NCI-H226 (cell line): ENCODE data around the gene DDX23.

Experiments
- DNase-seq: peaks from one replicate; pipeline ENCODE4 v3.0.0-alpha.2; 2015

The DDX23 gene

DNA sequence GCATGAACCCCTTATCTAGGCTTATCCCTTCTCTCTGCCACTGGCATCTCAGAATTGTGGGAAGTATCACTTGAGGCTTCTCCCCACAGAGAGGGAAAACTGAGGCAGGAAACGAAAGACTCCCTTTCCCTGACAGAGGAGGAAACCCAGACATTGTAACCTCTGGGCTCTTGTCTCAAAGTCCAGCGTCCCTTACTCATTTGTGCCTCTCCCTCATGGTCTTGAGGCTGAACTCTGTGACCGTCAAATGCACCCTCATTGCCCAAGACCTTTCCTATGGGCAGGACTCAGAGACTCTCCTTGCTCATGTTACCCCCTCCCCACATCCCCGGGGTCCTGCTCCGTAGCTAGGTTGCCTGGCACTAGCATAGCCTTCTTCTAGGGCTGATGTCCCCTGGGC is 29.8 kb downstream of the DDX23 start:
- no peak for DNase-seq

DNA sequence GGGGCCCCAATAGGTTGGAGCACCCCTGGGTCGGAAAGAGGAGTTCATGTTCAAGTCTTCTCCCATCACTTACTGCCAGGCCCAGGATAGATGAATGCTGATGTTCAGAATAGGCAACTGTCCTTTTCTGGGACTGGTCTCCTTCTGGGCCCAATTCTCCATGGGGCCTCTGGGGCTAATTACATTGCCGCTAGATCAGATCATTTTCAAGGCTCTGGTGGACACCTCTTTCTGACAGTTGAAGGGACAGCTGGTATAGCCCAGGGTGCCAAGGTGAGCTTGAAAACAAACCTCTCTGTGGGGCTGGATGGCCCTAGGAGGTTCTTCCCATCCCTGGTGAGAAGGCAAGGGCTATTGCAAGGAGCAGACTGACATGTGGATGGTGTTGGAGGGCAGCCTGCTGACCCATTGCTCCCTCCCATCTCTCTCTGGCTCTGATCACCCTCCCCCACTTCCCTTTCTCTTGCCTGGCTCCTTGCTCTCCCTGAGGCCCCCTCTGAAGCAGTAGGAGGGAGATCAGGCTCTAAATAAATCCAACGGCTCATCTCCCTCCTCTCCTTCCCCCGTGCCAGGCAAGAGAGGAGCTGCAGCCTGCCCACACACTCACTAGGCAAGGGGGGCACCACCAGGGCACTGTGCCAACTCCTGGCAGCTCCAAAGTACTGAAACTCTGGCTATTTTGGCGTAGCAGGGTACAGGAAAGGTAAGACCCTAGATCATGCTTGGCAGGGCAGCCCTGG is 31.8 kb downstream of the DDX23 start:
- no peak for DNase-seq

DNA sequence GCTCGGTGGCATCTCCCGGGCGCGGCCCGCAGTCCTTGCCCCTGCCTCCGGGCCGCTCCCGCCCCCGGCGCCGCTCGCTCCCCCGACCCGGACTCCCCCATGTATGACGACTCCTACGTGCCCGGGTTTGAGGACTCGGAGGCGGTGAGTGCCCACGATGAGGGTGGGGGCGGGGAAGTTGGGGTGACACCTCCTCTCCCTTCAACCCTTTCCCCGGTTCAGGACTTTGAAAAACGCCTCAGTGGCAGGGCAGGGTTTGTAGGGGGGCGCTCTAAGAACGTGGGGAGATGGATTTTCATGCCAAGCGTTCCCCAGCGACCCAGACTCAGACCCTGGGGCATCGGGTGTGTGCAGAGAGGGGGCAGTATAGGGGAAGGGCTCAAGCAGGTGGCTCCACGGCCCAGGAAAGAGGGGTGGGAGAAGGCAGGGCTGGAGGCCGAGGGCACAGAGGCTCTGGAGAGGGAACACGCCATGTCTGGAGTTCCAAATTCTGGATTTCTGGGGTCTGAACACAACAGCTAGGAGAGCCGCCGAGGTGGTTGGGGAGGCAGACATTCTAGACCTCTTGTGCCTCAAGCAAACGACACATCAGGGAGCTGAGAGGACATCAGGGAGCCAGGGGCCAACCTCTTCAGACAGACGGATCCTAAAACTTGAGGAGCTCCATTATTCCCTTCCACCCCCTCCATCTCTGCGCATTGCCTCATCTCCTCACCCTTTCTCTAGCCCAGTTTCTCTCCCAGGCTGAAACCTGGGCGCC is 33.0 kb downstream of the DDX23 start:
- no peak for DNase-seq

DNA sequence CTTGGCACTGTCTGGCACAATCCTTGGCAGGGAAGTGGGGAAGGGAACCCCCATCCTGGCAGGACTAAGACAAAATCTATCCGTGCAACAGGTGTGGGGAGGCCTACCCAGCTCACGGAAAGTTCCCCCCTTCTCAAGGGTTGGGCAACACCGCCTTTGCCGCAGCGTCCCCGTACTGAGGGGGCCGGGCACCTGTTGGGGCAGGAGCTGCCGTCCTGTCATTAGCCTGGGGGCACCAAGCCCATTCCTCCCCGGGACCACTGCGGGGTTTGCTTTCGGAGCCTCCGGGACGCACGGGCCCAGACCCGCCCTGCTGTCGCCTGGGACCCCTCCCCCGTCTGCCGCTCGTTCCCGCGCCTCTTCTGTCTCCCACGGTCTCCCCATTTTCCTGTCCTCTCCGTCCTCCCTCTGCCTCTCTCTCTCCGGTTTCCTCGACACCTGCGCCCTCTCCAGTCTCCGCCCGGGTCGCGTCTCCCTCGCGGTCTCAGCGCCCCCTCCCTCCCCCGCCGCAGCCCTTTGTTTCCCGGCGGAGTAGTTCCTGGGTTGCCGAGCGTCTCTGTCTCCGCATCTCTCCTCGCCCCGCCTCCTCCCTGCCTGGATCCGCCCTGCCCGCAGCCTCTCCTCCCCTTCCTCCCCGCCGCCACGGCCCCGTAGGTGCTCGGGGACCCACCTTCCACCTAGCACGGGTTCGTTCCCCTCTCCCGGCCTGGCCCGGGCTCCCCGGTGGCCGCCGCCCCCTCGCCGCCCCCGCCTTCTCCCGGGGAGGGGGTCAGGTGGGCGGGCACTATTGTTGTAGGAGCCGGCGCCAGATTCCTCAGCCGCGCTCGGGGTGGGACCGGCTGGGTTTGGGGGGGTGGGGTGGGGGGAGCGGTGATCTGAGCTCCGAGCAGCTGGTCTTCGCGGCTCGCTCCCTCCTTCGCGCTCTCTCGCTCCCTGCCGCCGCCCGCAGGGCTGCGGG is 33.8 kb downstream of the DDX23 start, which contains the start of gene CACNB3:
CACNB3 (plus strand) TSS at position 624 of the 958 bp plus-strand sequence. CDS start 434 bp downstream, outside the sequence.
- DNase-seq, result peak; percentile 62

DNA sequence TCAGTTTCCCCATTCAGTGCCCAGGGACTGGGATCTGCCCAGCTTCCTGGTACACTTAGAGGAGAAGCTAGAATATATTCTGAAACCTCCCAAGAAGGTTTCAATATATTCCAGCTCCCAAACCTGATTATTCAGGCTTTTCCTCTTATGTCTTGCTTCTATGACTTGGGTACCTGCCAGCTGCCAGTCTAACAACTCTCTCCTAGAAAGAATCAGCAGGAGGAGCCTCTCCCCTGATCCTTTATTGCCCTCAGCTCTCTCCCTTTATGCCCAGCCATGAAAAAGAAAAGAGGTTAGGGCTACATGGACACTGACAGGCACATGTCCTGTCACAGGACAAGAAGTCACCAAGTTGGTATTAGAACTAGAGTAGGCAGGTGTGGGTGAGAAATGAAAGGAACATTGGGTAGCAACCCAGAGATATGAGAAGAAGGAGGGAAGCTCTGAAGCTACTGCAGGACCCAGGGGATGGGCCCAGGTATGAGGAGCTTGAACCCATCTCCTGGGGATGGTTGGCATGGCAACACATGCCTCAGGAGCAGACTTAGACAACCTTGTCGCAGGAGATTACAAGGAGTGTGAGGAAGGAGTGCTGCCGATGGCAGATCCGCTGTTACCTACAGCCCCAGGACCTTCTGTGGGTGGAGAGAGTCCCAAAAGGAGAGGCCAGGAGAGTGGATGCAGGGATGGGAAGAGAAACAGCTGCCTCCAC is 35.7 kb downstream of the DDX23 start:
- DNase-seq, result no peak

DNA sequence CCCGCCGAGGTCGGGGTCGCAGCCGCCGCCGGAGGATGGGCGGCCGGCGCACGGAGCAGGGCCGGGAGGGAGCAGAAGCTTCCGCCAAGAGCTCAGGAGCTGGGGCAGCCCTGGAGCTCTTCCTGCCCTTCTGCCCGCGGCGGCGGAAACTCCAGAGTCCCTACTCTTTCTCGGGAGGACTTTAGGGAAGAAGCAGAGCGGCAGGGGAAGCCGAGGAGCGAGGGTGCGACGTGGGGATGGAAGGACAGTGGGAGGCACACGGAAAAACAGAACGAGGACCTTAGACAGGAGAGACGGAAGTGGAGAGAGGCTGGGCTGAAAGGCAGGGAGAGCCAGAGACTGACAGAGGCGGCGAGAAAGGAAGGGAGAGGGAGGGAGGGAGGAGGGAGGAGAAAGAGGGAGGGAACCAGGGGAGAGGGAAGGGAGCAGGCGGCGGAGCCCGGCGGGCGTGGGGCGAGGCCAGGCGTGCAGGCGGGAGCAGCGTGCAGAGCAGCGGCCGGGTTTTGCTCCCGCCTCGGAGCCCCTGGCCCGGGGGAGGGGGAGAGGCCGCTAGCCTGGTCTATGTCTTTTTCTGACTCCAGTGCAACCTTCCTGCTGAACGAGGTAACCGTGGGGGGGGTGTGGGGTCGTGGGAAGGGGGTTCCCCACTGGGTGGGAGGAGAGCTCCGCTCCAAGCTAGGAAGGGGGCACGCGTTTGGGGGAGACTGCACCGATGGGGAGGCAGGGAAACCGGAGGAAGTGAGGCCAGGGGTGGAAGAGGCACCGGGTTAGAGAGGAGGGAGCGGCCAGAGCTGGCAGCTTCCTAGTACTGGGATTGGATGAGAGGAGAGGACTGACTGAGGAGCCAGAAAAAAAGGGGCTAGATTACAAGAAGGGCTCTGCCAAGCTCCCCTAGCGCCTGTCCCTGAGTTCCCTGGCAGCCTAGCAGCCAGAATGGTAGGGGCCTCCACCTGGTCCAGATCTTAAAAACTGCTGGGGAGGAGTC is 36.5 kb downstream of the DDX23 start:
- peak; percentile 89 for DNase-seq

DNA sequence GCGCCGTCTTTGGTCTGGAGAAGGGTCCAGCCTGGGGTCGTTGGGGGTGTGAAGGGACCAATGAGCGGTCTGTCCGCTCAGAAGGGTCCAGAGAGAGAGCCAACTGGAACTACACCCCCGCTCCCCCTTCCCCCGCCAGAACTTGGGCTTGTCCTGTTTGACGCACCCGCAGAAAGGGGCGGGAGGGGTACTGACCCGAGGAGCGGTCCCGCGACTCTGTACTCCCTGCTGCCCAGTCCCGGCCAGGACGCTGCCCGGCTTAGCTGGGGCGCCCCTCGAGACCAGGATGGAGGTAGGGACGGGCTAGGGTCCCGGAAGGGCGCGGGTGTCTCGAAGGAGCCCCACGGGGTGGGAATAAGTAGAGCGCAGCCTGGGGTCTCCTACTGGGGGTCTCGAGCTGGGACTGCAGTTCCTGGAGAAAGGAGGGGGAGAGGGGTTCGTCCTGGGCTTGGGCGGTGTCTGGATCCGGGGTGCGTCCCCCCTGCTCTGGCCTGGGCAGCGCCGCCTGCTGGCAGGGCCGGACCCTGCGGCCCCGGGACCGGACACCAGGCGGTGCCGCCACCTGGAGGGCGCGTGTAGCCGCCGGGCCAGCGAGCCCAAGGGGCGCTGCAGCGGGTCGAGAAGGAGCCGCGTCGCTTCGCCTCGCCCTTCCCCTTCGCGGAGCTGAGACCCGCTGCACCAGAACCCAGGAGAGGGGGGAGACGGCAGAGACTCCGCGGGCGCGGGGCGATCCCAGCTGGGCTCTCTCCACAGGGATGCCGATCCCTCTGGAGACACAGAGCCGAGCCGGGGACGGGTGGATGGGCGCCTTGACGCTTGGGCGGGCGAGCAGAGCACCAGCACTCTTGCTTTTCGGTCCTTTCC is 37.5 kb downstream of the DDX23 start:
- DNase-seq, result peak; percentile 83

DNA sequence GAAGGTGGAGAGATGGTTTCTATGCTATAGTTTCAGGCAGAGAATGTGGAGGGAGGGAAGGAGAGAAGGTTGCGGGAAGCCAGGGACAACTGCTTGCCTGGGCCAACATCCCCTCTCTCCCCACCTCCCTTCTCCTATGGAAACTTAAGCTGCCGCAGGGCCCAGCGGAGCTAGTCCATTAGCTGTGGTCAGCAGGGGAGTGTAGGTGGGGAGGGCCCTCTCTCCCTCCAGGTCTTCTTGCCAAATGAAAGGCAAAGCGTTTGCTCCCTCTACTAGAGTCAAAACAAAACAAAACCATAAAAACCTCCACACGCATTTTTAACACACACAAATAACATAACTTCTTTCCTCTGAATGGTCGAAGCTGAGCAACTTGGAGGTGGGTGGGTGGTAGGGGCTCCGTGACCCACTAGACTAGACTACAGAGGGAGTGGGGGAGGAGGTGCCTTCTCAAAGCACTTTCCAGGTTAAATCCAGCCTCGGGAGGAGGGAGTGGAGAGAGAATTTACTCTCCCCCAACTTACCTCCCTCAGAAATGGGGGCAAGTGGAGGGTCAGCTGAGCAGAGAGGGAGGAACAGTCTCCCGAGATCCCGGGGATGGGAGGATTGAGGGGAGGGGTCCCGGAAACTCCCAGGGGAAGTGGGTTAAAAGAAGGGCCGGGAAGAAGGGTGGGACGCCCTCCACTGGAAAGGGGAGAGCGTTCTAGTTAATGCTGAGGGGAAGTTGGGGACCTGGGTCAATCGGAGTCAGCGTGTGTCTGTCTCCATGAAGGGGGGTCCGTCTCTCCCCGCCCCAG is 38.3 kb downstream of the DDX23 start:
- DNase-seq, result no peak

DNA sequence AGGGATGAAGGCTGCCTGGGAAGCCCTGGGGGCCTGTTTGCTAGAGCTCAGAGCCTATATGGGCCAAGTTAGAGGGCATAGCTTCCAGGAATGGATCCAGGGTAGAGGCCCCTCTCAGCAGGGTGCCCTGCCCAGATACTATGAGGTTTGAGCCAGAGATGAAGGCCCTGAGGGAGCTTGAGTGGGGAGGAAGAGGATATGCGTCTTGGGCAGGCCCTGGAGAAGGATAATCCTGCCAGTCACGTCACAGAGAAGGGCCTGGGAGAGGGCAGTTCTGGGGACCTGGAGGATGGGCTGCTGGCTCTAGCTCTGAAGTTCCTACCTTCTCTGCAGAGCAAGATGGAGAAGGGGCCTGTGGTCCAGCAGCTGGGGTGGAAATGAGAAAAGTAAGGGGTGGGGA is 39.6 kb downstream of the DDX23 start:
- no peak for DNase-seq

DNA sequence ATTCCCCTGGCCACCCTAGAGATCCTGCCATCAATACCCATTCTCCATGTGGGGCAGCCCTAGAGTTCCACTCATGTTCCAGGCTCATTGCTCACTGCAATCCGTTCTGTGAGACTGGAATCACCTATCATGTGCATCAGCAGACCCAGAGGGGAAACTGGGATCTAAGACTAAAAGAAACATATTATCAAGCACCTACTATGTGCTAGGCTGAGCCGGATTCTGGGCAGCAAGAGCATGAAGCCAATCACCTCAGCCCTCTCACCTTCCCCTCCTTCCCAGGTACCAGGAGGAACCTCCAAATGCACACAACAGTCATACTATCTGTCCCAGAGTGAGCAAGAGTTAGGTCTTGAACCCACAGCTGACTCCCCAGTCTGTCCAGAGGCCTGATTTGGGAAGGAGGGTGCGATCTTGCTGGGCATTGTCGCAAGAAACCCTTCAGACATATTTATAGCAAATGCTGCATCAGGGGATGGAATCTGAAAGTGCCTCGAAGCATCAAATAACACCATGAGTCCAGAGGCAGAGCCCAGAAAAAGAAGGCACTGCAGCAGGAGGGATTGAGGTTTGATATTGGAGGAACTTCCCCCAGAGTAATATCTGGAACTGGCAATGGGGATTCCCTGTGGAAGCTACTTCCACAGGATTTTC is 40.4 kb downstream of the DDX23 start:
- DNase-seq, result no peak

DNA sequence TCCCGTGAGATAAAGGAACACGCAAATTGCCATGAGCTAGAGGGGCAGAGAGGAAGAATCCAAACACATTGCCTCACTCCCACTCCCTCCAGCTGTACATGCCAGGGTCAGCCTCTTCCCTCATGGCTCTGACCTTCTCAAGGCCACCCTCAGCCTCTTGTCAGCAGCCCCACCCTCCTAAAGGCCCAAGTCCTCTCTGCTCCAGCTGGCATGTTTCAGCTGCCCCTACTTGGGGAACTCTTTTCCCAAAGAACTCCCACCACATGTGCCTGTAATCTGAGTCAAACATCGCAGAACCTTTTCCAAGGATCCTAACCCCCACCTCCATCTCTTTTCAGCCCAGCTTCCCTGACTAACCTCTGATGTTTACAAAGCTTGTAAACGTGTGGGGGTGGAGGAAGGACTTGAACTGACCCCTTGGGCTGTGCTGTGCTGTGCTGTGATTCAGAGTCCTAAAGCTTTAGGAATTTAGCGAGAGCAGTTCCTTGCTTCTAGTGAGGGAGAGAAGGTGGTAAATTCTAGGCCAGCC is 41.0 kb downstream of the DDX23 start:
- peak; percentile 86 for DNase-seq

DNA sequence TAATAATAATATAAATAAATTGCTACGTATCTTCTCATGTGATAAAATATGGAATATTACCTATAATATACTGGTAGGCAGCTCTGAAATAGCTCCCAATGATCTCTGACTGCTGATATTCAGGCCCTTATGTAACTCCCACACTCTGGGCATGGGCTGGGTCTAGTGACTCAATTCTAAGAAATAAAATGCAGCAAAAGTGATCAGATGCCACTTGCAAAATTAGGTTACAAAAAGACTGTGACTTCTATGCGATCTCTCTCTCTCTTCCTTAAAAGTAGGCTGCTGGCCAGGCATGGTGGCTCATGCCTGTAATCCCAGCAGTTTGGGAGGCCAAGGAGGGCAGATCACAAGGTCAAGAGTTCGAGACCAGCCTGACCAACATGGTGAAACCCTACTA is 44.0 kb downstream of the DDX23 start:
- no peak for DNase-seq

DNA sequence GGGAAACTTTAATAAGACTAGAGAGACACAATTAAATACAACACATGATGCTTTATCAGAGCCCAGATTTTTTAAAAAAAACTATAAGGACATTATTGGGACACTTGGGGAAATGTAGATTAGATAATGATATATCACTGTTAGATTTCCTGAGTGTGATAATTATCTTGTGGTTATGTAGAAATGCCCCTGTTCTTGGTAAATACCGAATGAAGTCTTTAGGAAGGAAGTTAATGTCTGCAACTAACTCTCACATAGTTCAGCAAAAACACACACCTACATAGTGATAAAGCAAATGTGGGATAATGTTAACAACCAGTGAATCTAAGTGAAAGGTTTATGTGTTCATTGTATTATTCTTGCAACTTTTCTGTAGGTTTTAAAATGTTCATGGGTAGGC is 48.3 kb downstream of the DDX23 start:
- no peak for DNase-seq

DNA sequence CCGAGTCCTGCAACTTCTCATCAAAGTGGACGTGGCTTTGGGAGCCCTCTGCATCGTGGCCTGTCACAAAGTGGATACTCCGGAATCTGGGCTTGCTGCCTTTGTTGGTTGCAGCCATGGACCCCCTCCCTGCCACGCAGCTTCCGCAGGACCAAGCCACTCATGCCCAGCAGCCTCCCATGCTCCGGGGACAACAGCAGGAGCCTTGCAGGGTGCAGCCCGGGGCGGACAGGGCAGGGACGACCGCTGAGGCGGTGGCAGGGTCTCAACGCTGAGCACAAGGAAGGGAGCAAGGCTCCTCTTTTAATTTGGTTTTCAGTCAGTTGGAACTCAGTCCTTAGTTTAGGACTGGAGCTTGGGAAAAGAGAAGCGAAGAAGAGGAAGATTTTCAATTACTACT is 51.0 kb downstream of the DDX23 start:
- DNase-seq, result no peak

DNA sequence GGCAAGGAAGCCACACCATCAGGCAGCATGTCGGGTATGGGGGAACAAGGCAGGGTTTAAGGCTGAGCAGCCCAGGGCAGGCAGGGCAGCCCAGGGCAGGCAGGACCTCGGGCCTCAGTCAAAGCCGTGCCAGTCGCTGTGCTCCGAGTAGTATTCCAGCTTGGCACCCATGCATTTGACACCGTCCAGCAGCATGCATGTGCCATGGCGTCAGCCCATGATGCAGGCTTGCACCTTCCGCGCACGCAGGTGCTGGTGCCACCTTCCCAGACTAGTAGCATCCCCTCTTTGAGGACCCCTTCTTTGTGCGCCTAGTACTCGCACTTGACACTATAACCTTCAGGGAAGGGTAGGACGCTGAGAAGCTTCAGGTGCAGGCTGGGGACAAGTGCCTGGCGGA is 51.5 kb downstream of the DDX23 start:
- no peak for DNase-seq

DNA sequence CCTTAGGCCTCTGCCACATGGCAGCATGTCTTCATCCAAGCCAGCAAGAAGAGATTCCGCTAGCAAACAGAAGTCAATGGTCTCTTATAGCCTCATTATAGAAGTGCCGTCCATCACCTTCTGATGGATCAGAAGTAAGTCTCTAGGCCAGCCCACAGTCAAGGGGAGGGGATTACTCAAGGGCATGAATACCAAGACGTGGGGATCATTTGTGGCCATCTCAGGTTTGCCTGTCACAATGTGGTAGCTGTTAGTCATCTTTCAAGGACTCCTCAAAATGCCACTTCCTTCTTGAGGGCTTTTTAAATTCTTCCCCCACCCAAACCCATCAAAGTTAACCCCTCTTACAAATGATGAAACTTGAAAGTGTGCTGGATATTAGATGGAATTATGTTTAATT is 55.0 kb downstream of the DDX23 start:
- DNase-seq, result no peak

DNA sequence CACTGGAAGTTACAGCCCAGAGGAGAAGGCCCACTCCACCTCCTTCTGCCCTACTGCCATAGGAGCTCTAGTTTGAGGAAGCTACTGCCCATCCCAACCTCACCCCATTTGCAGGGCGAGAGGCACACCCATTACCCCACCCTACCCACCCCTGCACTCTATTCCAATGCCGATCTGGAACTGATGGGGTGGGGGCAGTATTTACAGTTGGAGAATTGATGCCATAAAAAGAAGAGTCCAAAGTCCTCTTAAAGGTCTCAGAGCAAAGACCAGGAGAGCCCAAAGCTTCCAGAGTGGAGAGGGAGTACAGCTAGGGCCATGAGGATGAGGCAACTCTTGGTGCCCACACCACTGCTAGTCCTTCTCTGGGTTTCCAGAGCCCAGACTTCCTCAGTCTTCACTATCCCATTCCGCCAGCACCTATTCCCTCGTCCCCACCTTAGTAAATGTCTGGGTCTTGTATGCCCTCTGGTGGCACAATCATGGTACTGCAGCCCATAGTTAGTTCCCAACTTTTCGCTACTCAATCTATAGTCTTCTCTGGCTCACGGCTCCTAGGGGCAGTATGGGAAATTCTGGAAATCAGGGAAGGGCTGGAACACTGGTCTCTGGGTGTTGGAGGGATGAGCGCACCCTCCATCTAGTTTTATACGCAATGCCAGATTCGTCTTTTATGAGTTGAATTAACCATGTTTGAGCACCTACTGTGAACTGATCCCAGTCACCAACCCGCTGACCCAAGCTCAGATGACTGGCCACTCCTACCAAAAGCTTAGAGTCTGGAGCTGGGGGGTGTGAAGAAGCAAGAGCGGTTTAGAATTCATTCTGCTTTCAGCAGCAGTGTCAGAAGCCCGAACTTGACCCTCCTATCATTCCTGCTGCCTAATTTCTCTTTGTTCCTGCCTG is 56.2 kb downstream of the DDX23 start:
- DNase-seq, result peak; percentile 69
